Hepatocyte (in vitro differentiated cells): ENCODE measurements around the gene ONECUT3. TPM values are rescaled to one million over a fixed set of nuclear protein-coding genes. Genes with fewer than 3 reads are reported as not detected.

Experiments used
- DNase-seq: peaks from one replicate; pipeline ENCODE4 v3.0.0-alpha.2; 2016; ENCODE audit warnings: low spot score
- H2AFZ ChIP-seq: fragments of 200-600 bp; sonication (generic); 2 replicates; pipeline ENCODE4 v1.6.0; 2016; ENCODE audit warnings: antibody characterized with exemption, mild to moderate bottlenecking
- H3K27ac ChIP-seq: fragments of 200-600 bp; sonication (generic); 2 replicates; pipeline ENCODE4 v1.5.1; 2016; ENCODE audit warnings: mild to moderate bottlenecking
- H3K27me3 ChIP-seq: fragments of 200-600 bp; sonication (generic); 2 replicates; pipeline ENCODE4 v1.6.1; 2016
- H3K36me3 ChIP-seq: fragments of 200-600 bp; sonication (generic); replicated peaks from 2 replicates; pipeline ENCODE4 v1.5.1; 2016; ENCODE audit warnings: low read depth; ENCODE audit not compliant: insufficient read depth
- H3K4me1 ChIP-seq: fragments of 200-600 bp; sonication (generic); 2 replicates; pipeline ENCODE4 v1.5.1; 2016; ENCODE audit warnings: mild to moderate bottlenecking, moderate library complexity; ENCODE audit not compliant: insufficient read depth
- H3K4me2 ChIP-seq: fragments of 200-600 bp; sonication (generic); 2 replicates; pipeline ENCODE4 v1.6.0; 2016
- H3K4me3 ChIP-seq: fragments of 200-600 bp; sonication (generic); 2 replicates; pipeline ENCODE4 v1.5.1; 2016; ENCODE audit warnings: mild to moderate bottlenecking
- H3K79me2 ChIP-seq: fragments of 200-600 bp; sonication (generic); 2 replicates; pipeline ENCODE4 v1.6.0; 2017; ENCODE audit warnings: mild to moderate bottlenecking
- H3K9me2 ChIP-seq: fragments of 200-600 bp; sonication (generic); replicated peaks from 2 replicates; pipeline ENCODE4 v1.6.0; 2017; ENCODE audit warnings: mild to moderate bottlenecking; ENCODE audit not compliant: insufficient read depth
- H3K9me3 ChIP-seq: fragments of 200-600 bp; sonication (generic); 2 replicates; pipeline ENCODE4 v1.5.1; 2016; ENCODE audit warnings: low read depth, mild to moderate bottlenecking
- H4K20me1 ChIP-seq: fragments of 200-600 bp; sonication (generic); 2 replicates; pipeline ENCODE4 v1.6.0; 2016; ENCODE audit warnings: mild to moderate bottlenecking; ENCODE audit not compliant: insufficient read depth, poor library complexity, severe bottlenecking
- EZH2 ChIP-seq: fragments of 200-600 bp; sonication (generic); IDR thresholded peaks from 2 replicates; pipeline ENCODE4 v1.6.1; 2016; ENCODE audit warnings: antibody characterized with exemption, mild to moderate bottlenecking, borderline replicate concordance
- EZH2phosphoT487 ChIP-seq: fragments of 200-600 bp; sonication (generic); IDR thresholded peaks from one replicate; pipeline ENCODE4 v1.6.1; 2018; ENCODE audit warnings: antibody characterized with exemption, mild to moderate bottlenecking, low read depth, moderate library complexity; ENCODE audit not compliant: unreplicated experiment, severe bottlenecking
- WGBS: methylation state at CpG from one replicate; pipeline ENCODE4 v1.1.6; 2016; ENCODE audit warnings: low lambda C conversion rate; ENCODE audit errors: missing lambda C conversion rate; 5-methylcytosine and 5-hydroxymethylcytosine counted together
- polyA plus RNA-seq: library from polyadenylated mRNA; unstranded; fragments of >200 nt; fragmentation: Nextera tagmentation; extraction: Ambion mirVana; gene quantifications from 2 replicates; pipeline ENCODE4 v1.2.1, GENCODE V29; 2016
- total RNA-seq: library from RNA; depleted of rRNA; stranded (reverse); fragments of >200 nt; gene quantifications from 2 replicates; pipeline ENCODE4 v1.2.3, GENCODE V29; 2014
- TF ChIP-seq, protein P1 (sequence below): fragments of 200-600 bp; sonication (generic); IDR thresholded peaks from 2 replicates; pipeline ENCODE4 v1.5.1; 2016; ENCODE audit warnings: antibody characterized with exemption, mild to moderate bottlenecking; ENCODE audit not compliant: poor library complexity

The ONECUT3 gene
- total and polyA plus RNA-seq, 2 experiments from 2014 or later: 0.03 to 0.06 TPM

GRCh38 chr19:1774989-1775772 lies 21.9 kb downstream of the ONECUT3 start:
- H4K20me1 ChIP-seq: no peaks in the 10 kb centered on the region
- no peak overlapping the region for H2AFZ ChIP-seq
- peaks cover 5% of the 10 kb centered on the region for H3K9me3 ChIP-seq
- TF ChIP-seq EZH2phosphoT487: no peak
- TF ChIP-seq, protein P1, sequence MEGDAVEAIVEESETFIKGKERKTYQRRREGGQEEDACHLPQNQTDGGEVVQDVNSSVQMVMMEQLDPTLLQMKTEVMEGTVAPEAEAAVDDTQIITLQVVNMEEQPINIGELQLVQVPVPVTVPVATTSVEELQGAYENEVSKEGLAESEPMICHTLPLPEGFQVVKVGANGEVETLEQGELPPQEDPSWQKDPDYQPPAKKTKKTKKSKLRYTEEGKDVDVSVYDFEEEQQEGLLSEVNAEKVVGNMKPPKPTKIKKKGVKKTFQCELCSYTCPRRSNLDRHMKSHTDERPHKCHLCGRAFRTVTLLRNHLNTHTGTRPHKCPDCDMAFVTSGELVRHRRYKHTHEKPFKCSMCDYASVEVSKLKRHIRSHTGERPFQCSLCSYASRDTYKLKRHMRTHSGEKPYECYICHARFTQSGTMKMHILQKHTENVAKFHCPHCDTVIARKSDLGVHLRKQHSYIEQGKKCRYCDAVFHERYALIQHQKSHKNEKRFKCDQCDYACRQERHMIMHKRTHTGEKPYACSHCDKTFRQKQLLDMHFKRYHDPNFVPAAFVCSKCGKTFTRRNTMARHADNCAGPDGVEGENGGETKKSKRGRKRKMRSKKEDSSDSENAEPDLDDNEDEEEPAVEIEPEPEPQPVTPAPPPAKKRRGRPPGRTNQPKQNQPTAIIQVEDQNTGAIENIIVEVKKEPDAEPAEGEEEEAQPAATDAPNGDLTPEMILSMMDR: peak; percentile 40
- TF ChIP-seq EZH2: no peak
- no peaks in the 10 kb centered on the region for H3K9me2 ChIP-seq
- no peak overlapping the region for H3K27ac ChIP-seq
- H3K36me3 ChIP-seq: no peaks in the 10 kb centered on the region
- 18% methylated on average over 21 of the region's 59 CpGs for WGBS
- no peak overlapping the region for H3K4me2 ChIP-seq
- H3K79me2 ChIP-seq: no peaks in the 10 kb centered on the region
- no peak overlapping the region for H3K4me3 ChIP-seq
- no peak for DNase-seq
- H3K4me1 ChIP-seq: no peaks in the 10 kb centered on the region
- peaks cover 74% of the 10 kb centered on the region for H3K27me3 ChIP-seq

GRCh38 chr19:1775951-1776605 lies 22.8 kb downstream of the ONECUT3 start:
- Histone ChIP-seq H3K27me3 (peaks cover 77% of the 10 kb centered on the region), H3K4me3 (no peak overlapping the region), H3K4me2 (peak overlapping the region; percentile 54), H3K79me2 (no peaks in the 10 kb centered on the region), H4K20me1 (no peaks in the 10 kb centered on the region), H3K9me2 (no peaks in the 10 kb centered on the region), H3K27ac (no peak overlapping the region), H3K4me1 (no peaks in the 10 kb centered on the region), H3K9me3 (peaks cover 2% of the 10 kb centered on the region), H2AFZ (peak overlapping the region; percentile 35), H3K36me3 (no peaks in the 10 kb centered on the region)
- 7% methylated on average over 45 of the region's 50 CpGs for WGBS
- peak; percentile 72 for TF ChIP-seq EZH2phosphoT487
- TF ChIP-seq, protein P1: no peak
- TF ChIP-seq EZH2: peak; percentile 88
- no peak for DNase-seq

DNA sequence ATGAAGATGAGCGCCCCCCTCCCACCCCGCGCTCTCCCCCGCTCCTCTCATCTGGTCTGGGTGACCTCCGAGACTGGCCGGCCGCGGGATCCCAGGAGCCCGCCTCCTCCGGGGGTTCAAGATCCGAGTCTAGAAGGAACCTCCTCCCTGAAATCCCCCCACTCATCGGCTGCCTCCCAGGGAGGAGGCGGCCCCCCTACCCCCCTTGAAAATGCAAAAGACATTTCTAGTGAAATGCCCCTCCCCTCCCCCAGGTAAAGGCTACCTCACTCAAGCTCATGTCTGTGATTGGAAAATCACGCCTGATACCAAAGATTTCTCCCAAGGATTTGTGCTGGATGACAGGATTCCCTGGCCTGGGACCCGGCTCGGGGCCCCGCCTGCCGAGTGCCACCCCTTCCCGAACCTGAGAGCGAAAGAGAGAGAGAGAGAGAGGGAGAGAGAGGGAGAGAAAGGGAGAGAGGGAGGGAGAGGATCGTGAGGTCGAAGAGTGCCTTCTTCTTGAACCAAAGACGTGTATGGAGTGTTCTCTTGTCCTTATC lies 23.4 kb downstream of the ONECUT3 start:
- H3K4me2 ChIP-seq: no peak overlapping the region
- 9% methylated on average over 23 of the region's 23 CpGs for WGBS
- H3K9me2 ChIP-seq: no peaks in the 10 kb centered on the region
- no peaks in the 10 kb centered on the region for H3K36me3 ChIP-seq
- peaks cover 77% of the 10 kb centered on the region for H3K27me3 ChIP-seq
- TF ChIP-seq EZH2: no peak
- TF ChIP-seq, protein P1: no peak
- TF ChIP-seq EZH2phosphoT487: no peak
- no peaks in the 10 kb centered on the region for H3K79me2 ChIP-seq
- no peaks in the 10 kb centered on the region for H3K4me1 ChIP-seq
- no peaks in the 10 kb centered on the region for H3K9me3 ChIP-seq
- H2AFZ ChIP-seq: no peak overlapping the region
- no peak overlapping the region for H3K4me3 ChIP-seq
- no peak for DNase-seq
- no peak overlapping the region for H3K27ac ChIP-seq
- H4K20me1 ChIP-seq: no peaks in the 10 kb centered on the region
